GM19099 (cell line): Measurements from ENCODE around the gene STAG1.

Experiments used
- POLR2A ChIP-seq: IDR thresholded peaks from 3 replicates; pipeline ENCODE4 v1.6.1; 2011; ENCODE audit warnings: low read depth; ENCODE audit not compliant: insufficient read length; ENCODE audit errors: extremely low read depth

The STAG1 gene

GRCh38 chr3:136311968-136312367 lies 440.2 kb downstream of the STAG1 start:
- no peak for TF ChIP-seq POLR2A

- no peak for TF ChIP-seq POLR2A
Measured at GRCh38 chr3:136311261-136311660, 440.9 kb downstream of the STAG1 start.

GRCh38 chr3:136305879-136306278 lies 446.3 kb downstream of the STAG1 start:
- no peak for TF ChIP-seq POLR2A

GRCh38 chr3:136300444-136300843 lies 451.7 kb downstream of the STAG1 start:
- no peak for TF ChIP-seq POLR2A

- TF ChIP-seq POLR2A, result no peak
Measured at GRCh38 chr3:136297826-136298225, 454.4 kb downstream of the STAG1 start.

GRCh38 chr3:136296960-136297359 lies 455.2 kb downstream of the STAG1 start:
- TF ChIP-seq POLR2A, result no peak

- TF ChIP-seq POLR2A, result no peak
Measured at GRCh38 chr3:136294176-136294575, 458.0 kb downstream of the STAG1 start.

- TF ChIP-seq POLR2A, result no peak
Measured at GRCh38 chr3:136293279-136293678, 458.9 kb downstream of the STAG1 start.

GRCh38 chr3:136292500-136292899 lies 459.7 kb downstream of the STAG1 start:
- TF ChIP-seq POLR2A, result no peak

- TF ChIP-seq POLR2A, result no peak
Measured at GRCh38 chr3:136291302-136291701, 460.9 kb downstream of the STAG1 start.
